Measurements from ENCODE around the gene AGMO.

AGMO gene

GRCh38 chr7:15470825-15471668 lies 90.8 kb downstream of the AGMO start:
- no peak overlapping the region for H3K4me3 ChIP-seq (ENCODE audit: low read length)
- no peak for DNase-seq (ENCODE audit: low read depth, low spot score)

- H3K4me3 ChIP-seq (ENCODE audit: low read length): no peak overlapping the region
- DNase-seq (ENCODE audit: low read depth, low spot score): no peak
Measured at GRCh38 chr7:15464667-15465121, 97.1 kb downstream of the AGMO start.

- no peak overlapping the region for H3K4me3 ChIP-seq (ENCODE audit: low read length)
- no peak for DNase-seq (ENCODE audit: low read depth, low spot score)
Measured at GRCh38 chr7:15463801-15464666, 97.8 kb downstream of the AGMO start.

GRCh38 chr7:15462721-15463389 lies 99.0 kb downstream of the AGMO start:
- no peak overlapping the region for H3K4me3 ChIP-seq (ENCODE audit: low read length)
- DNase-seq (ENCODE audit: low read depth, low spot score): no peak

- no peak overlapping the region for H3K4me3 ChIP-seq (ENCODE audit: low read length)
- DNase-seq (ENCODE audit: low read depth, low spot score): no peak
Measured at GRCh38 chr7:15461576-15461975, 100.2 kb downstream of the AGMO start.

GRCh38 chr7:15459018-15459615 lies 102.7 kb downstream of the AGMO start:
- DNase-seq (ENCODE audit: low read depth, low spot score): no peak
- H3K4me3 ChIP-seq (ENCODE audit: low read length): no peak overlapping the region

- DNase-seq (ENCODE audit: low read depth, low spot score): no peak
- no peak overlapping the region for H3K4me3 ChIP-seq (ENCODE audit: low read length)
Measured at GRCh38 chr7:15457990-15458955, 103.5 kb downstream of the AGMO start.

GRCh38 chr7:15452670-15453069 lies 109.1 kb downstream of the AGMO start:
- no peak overlapping the region for H3K4me3 ChIP-seq (ENCODE audit: low read length)
- no peak for DNase-seq (ENCODE audit: low read depth, low spot score)

- no peak overlapping the region for H3K4me3 ChIP-seq (ENCODE audit: low read length)
- DNase-seq (ENCODE audit: low read depth, low spot score): no peak
Measured at GRCh38 chr7:15446722-15447121, 115.1 kb downstream of the AGMO start.

- H3K4me3 ChIP-seq (ENCODE audit: low read length): no peak overlapping the region
- no peak for DNase-seq (ENCODE audit: low read depth, low spot score)
Measured at GRCh38 chr7:15446280-15446679, 115.5 kb downstream of the AGMO start.

GRCh38 chr7:15441915-15442314 lies 119.9 kb downstream of the AGMO start:
- H3K4me3 ChIP-seq (ENCODE audit: low read length): no peak overlapping the region
- DNase-seq (ENCODE audit: low read depth, low spot score): no peak

- DNase-seq (ENCODE audit: low read depth, low spot score): no peak
- no peak overlapping the region for H3K4me3 ChIP-seq (ENCODE audit: low read length)
Measured at GRCh38 chr7:15440482-15440881, 121.3 kb downstream of the AGMO start.

GRCh38 chr7:15439853-15440252 lies 122.0 kb downstream of the AGMO start:
- no peak for DNase-seq (ENCODE audit: low read depth, low spot score)
- H3K4me3 ChIP-seq (ENCODE audit: low read length): no peak overlapping the region

GRCh38 chr7:15433151-15433550 lies 128.7 kb downstream of the AGMO start:
- no peak for DNase-seq (ENCODE audit: low read depth, low spot score)
- H3K4me3 ChIP-seq (ENCODE audit: low read length): no peak overlapping the region

GRCh38 chr7:15430911-15431310 lies 130.9 kb downstream of the AGMO start:
- H3K4me3 ChIP-seq (ENCODE audit: low read length): no peak overlapping the region
- no peak for DNase-seq (ENCODE audit: low read depth, low spot score)

- no peak for DNase-seq (ENCODE audit: low read depth, low spot score)
- H3K4me3 ChIP-seq (ENCODE audit: low read length): no peak overlapping the region
Measured at GRCh38 chr7:15430191-15430590, 131.6 kb downstream of the AGMO start.

- H3K4me3 ChIP-seq (ENCODE audit: low read length): no peak overlapping the region
- no peak for DNase-seq (ENCODE audit: low read depth, low spot score)
Measured at GRCh38 chr7:15424468-15424867, 137.3 kb downstream of the AGMO start.

GRCh38 chr7:15419596-15419995 lies 142.2 kb downstream of the AGMO start:
- no peak overlapping the region for H3K4me3 ChIP-seq (ENCODE audit: low read length)
- DNase-seq (ENCODE audit: low read depth, low spot score): no peak
